ENCODE measurements around the gene TBCD.

TBCD gene

GRCh38 chr17:82863941-82864712, 112.3 kb downstream of the TBCD start:
- ChIA-PET POLR2A (interaction anchor here (0.5 to 1.8 kb wide), 2 partner anchors 12 to 47 kb away, joined by 3 to 9 read pairs; no protein-coding TSS in a partner anchor), CTCF (interaction anchor here (0.7 kb wide), 1 partner anchor 26 kb away, joined by 3 read pairs; no protein-coding TSS in a partner anchor)
- TF ChIP-seq CTBP1 (IDR thresholded peaks at IDR 0.05; ENCODE audit: borderline replicate concordance) (no peak), L3MBTL2 (conservative IDR thresholded peaks at IDR 0.05) (no peak), SP1 (IDR thresholded peaks at IDR 0.05) (no peak), ARNT (IDR thresholded peaks at IDR 0.05) (no peak), FOXM1 (IDR thresholded peaks at IDR 0.05; ENCODE audit: borderline replicate concordance) (no peak)
- TF ChIP-seq, protein P1, sequence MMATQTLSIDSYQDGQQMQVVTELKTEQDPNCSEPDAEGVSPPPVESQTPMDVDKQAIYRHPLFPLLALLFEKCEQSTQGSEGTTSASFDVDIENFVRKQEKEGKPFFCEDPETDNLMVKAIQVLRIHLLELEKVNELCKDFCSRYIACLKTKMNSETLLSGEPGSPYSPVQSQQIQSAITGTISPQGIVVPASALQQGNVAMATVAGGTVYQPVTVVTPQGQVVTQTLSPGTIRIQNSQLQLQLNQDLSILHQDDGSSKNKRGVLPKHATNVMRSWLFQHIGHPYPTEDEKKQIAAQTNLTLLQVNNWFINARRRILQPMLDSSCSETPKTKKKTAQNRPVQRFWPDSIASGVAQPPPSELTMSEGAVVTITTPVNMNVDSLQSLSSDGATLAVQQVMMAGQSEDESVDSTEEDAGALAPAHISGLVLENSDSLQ (IDR thresholded peaks at IDR 0.05), result peak; percentile 50
- DNase-seq (ENCODE audit: extremely low spot score), result no peak

DNA sequence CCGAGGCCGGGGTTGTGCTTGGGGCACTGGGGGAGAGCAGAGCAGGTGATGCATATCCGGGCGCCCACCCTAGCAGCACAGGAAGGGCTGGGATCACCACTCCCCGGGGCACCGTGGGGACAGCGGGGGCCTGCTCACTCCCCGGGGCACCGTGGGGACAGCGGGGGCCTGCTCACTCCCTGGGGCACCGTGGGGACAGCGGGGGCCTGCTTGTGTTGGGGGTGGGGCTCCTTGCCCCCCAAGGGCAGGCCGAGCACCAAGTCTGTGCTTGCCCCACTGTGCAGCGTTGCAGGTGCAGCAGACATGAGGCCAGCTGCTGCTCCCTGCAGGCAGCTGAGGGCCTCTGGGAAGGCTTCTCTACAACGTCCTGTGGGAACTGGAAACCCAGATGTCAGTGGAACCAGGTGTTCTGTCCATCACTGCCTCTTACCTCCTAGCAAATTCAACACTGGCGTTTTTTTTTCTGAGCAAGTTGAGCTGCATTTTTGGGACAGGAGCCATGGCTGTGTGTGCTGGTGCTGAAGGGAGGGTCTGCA, 112.9 kb downstream of the TBCD start:
- DNase-seq (ENCODE audit: extremely low spot score), result no peak
- CTCF ChIA-PET, result no interaction called here
- POLR2A ChIA-PET, result no interaction called here
- TF ChIP-seq SUZ12 (IDR thresholded peaks at IDR 0.05), result no peak
- TF ChIP-seq CTBP1 (IDR thresholded peaks at IDR 0.05; ENCODE audit: borderline replicate concordance), result no peak
- TF ChIP-seq ZNF384 (IDR thresholded peaks at IDR 0.05), result no peak
- TF ChIP-seq FOXK2 (IDR thresholded peaks at IDR 0.05), result no peak
- TF ChIP-seq ELF4 (IDR thresholded peaks at IDR 0.05), result no peak
- TF ChIP-seq, protein P1 (IDR thresholded peaks at IDR 0.05), result no peak
- TF ChIP-seq ARNT (IDR thresholded peaks at IDR 0.05), result no peak
- TF ChIP-seq TARDBP (IDR thresholded peaks at IDR 0.05), result no peak
- TF ChIP-seq FOXM1 (IDR thresholded peaks at IDR 0.05; ENCODE audit: borderline replicate concordance), result no peak
- no peak for TF ChIP-seq FOXA1 (IDR thresholded peaks at IDR 0.05)

- POLR2A ChIA-PET, result no interaction called here
- no peak for TF ChIP-seq L3MBTL2 (conservative IDR thresholded peaks at IDR 0.05)
- no peak for TF ChIP-seq LEF1 (IDR thresholded peaks at IDR 0.05; ENCODE audit: borderline replicate concordance)
- TF ChIP-seq ARNT (IDR thresholded peaks at IDR 0.05), result no peak
- TF ChIP-seq ZNF384 (IDR thresholded peaks at IDR 0.05), result no peak
- no peak for TF ChIP-seq CTBP1 (IDR thresholded peaks at IDR 0.05; ENCODE audit: borderline replicate concordance)
- DNase-seq (ENCODE audit: extremely low spot score), result no peak
- CTCF ChIA-PET, result no interaction called here
Observed at GRCh38 chr17:82865274-82865673, 113.4 kb downstream of the TBCD start.

- CTCF ChIA-PET, result interaction anchor here (0.6 kb wide), 1 partner anchor 29 kb away, joined by 3 read pairs; no protein-coding TSS in a partner anchor
- POLR2A ChIA-PET, result no interaction called here
- TF ChIP-seq FOXA1 (IDR thresholded peaks at IDR 0.05), result no peak
- TF ChIP-seq LEF1 (IDR thresholded peaks at IDR 0.05; ENCODE audit: borderline replicate concordance), result no peak
- TF ChIP-seq ZNF384 (IDR thresholded peaks at IDR 0.05), result no peak
- TF ChIP-seq SP1 (IDR thresholded peaks at IDR 0.05), result no peak
- no peak for DNase-seq (ENCODE audit: extremely low spot score)
Observed at GRCh38 chr17:82865774-82866395, 114.0 kb downstream of the TBCD start.

GRCh38 chr17:82866590-82867191, 114.8 kb downstream of the TBCD start:
- TF ChIP-seq ARNT (IDR thresholded peaks at IDR 0.05) (no peak), FOXM1 (IDR thresholded peaks at IDR 0.05; ENCODE audit: borderline replicate concordance) (no peak), ELF4 (IDR thresholded peaks at IDR 0.05) (no peak), NFRKB (IDR thresholded peaks at IDR 0.05) (no peak), SUZ12 (IDR thresholded peaks at IDR 0.05) (no peak), LEF1 (IDR thresholded peaks at IDR 0.05; ENCODE audit: borderline replicate concordance) (no peak), SP1 (IDR thresholded peaks at IDR 0.05) (no peak), L3MBTL2 (conservative IDR thresholded peaks at IDR 0.05) (no peak), BHLHE40 (IDR thresholded peaks at IDR 0.05; ENCODE audit: borderline replicate concordance) (no peak), ZNF384 (IDR thresholded peaks at IDR 0.05) (no peak)
- ChIA-PET POLR2A (no interaction called here), CTCF (no interaction called here)
- DNase-seq (ENCODE audit: extremely low spot score), result no peak

- CTCF ChIA-PET, result no interaction called here
- no peak for DNase-seq (ENCODE audit: extremely low spot score)
- TF ChIP-seq NFRKB (IDR thresholded peaks at IDR 0.05) (no peak), SP1 (IDR thresholded peaks at IDR 0.05) (no peak), ZNF384 (IDR thresholded peaks at IDR 0.05) (no peak), ARNT (IDR thresholded peaks at IDR 0.05) (no peak), HDGF (IDR thresholded peaks at IDR 0.05; ENCODE audit: borderline replicate concordance) (no peak), FOXM1 (IDR thresholded peaks at IDR 0.05; ENCODE audit: borderline replicate concordance) (no peak), FOXA1 (IDR thresholded peaks at IDR 0.05) (no peak), CTBP1 (IDR thresholded peaks at IDR 0.05; ENCODE audit: borderline replicate concordance) (no peak), BHLHE40 (IDR thresholded peaks at IDR 0.05; ENCODE audit: borderline replicate concordance) (no peak), LEF1 (IDR thresholded peaks at IDR 0.05; ENCODE audit: borderline replicate concordance) (no peak), ELF4 (IDR thresholded peaks at IDR 0.05) (no peak), SUZ12 (IDR thresholded peaks at IDR 0.05) (no peak), FOXK2 (IDR thresholded peaks at IDR 0.05) (no peak), TARDBP (IDR thresholded peaks at IDR 0.05) (no peak)
- TF ChIP-seq, protein P1 (IDR thresholded peaks at IDR 0.05), result no peak
- POLR2A ChIA-PET, result no interaction called here
Observed at GRCh38 chr17:82867763-82868325, 116.0 kb downstream of the TBCD start.

Data from HEK293T (cell line).